Osteoblast (primary cell): ENCODE measurements around the gene ZCCHC2. TPM values are rescaled to one million over a fixed set of nuclear protein-coding genes. Genes with fewer than 3 reads are reported as not detected.

Source experiments
- DNase-seq: peaks from one replicate; pipeline ENCODE4 v3.0.0; 2011; ENCODE audit warnings: low spot score, mixed read lengths; ENCODE audit not compliant: insufficient read length; ENCODE audit errors: missing footprints
- H2AFZ ChIP-seq: 2 replicates; pipeline ENCODE4 v1.6.0; 2011; ENCODE audit warnings: mild to moderate bottlenecking, low read length
- H3K27ac ChIP-seq: 2 replicates; pipeline ENCODE4 v1.5.1; 2011; ENCODE audit warnings: mild to moderate bottlenecking, low read depth, low read length, moderate library complexity
- H3K27me3 ChIP-seq: 2 replicates; pipeline ENCODE4 v1.6.0; 2012; ENCODE audit warnings: mild to moderate bottlenecking, control low read depth, inconsistent platforms, low read length, moderate library complexity; ENCODE audit not compliant: insufficient read depth
- H3K36me3 ChIP-seq: 2 replicates; pipeline ENCODE4 v1.5.1; 2011; ENCODE audit warnings: mild to moderate bottlenecking, low read length, control low read depth, moderate library complexity; ENCODE audit not compliant: insufficient read depth
- H3K4me1 ChIP-seq: 2 replicates; pipeline ENCODE4 v1.5.1; 2011; ENCODE audit warnings: mild to moderate bottlenecking, low read length, control low read depth, moderate library complexity; ENCODE audit not compliant: insufficient read depth
- H3K4me2 ChIP-seq: 2 replicates; pipeline ENCODE4 v1.6.0; 2011; ENCODE audit warnings: mild to moderate bottlenecking, low read length; ENCODE audit not compliant: insufficient read depth
- H3K4me3 ChIP-seq: fragments of 200-600 bp; sonication (generic); 3 replicates; pipeline ENCODE4 v1.5.1; 2012; ENCODE audit warnings: mild to moderate bottlenecking, low read length, inconsistent platforms; ENCODE audit not compliant: insufficient read depth
- H3K79me2 ChIP-seq: 2 replicates; pipeline ENCODE4 v1.6.0; 2012; ENCODE audit warnings: mild to moderate bottlenecking, low read length, control low read depth, inconsistent platforms; ENCODE audit not compliant: insufficient read depth
- H3K9me3 ChIP-seq: 2 replicates; pipeline ENCODE4 v1.5.1; 2011; ENCODE audit warnings: low read depth, low read length, control low read depth
- H4K20me1 ChIP-seq: 2 replicates; pipeline ENCODE4 v1.6.0; 2012; ENCODE audit warnings: mild to moderate bottlenecking, low read length, control low read depth; ENCODE audit not compliant: insufficient read depth
- CTCF ChIP-seq: IDR thresholded peaks from 2 replicates; pipeline ENCODE4 v1.5.1; 2011; ENCODE audit warnings: mild to moderate bottlenecking, low read depth, low read length, moderate library complexity; ENCODE audit errors: extremely low read depth
- total RNA-seq: library from RNA; depleted of rRNA; stranded (reverse); fragments of >200 nt; gene quantifications from 2 replicates; pipeline ENCODE4 v1.2.3, GENCODE V29; 2012

Gene ZCCHC2
- total RNA-seq, 1 donor, result 10.1 TPM

GRCh38 chr18:62505669-62506494, 16.9 kb upstream of the ZCCHC2 start:
- H3K4me1 ChIP-seq, result peaks cover 7% of the 10 kb centered on the region
- peak; percentile 30 for DNase-seq
- no peak for TF ChIP-seq CTCF

GRCh38 chr18:62506495-62507143, 16.2 kb upstream of the ZCCHC2 start:
- no peaks in the 10 kb centered on the region for H3K79me2 ChIP-seq
- peak overlapping the region; percentile 93 for H3K4me2 ChIP-seq
- H4K20me1 ChIP-seq, result no peaks in the 10 kb centered on the region
- H3K4me3 ChIP-seq, result peak overlapping the region; percentile 72
- no peaks in the 10 kb centered on the region for H3K36me3 ChIP-seq
- TF ChIP-seq CTCF, result no peak
- no peaks in the 10 kb centered on the region for H3K9me3 ChIP-seq
- H3K4me1 ChIP-seq, result peaks cover 7% of the 10 kb centered on the region
- H2AFZ ChIP-seq, result peak overlapping the region; percentile 86
- no peaks in the 10 kb centered on the region for H3K27me3 ChIP-seq
- DNase-seq, result peak; percentile 86
- peak overlapping the region; percentile 46 for H3K27ac ChIP-seq

More at GRCh38 chr18:62505669-62506494, 16.9 kb upstream of the ZCCHC2 start:
- no peaks in the 10 kb centered on the region for H3K9me3 ChIP-seq
- peak overlapping the region; percentile 93 for H3K4me2 ChIP-seq
- H3K27me3 ChIP-seq, result no peaks in the 10 kb centered on the region
- no peaks in the 10 kb centered on the region for H3K79me2 ChIP-seq
- peak overlapping the region; percentile 86 for H2AFZ ChIP-seq
- H3K4me3 ChIP-seq, result peak overlapping the region; percentile 72
- peak overlapping the region; percentile 46 for H3K27ac ChIP-seq
- no peaks in the 10 kb centered on the region for H4K20me1 ChIP-seq
- no peaks in the 10 kb centered on the region for H3K36me3 ChIP-seq

DNA sequence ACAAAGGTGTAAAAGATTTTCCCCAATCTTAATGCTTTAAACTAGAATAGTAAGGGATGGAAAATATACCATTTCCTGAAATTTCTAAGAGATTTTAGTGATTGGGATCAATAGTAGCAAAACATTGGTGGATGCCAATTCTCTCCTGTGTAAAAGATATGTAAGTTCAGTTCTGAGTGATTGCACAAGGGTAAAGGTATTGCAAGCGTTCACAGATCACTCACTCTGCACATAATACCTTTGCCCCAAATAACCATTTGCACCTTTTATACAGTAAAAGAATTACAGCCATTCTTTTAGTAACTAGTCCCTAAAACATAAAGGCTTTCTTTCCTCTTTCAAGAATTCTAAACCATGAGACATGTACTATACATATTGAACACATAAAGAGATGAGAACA, 13.0 kb upstream of the ZCCHC2 start:
- Histone ChIP-seq H3K36me3 (no peaks in the 10 kb centered on the region), H4K20me1 (no peaks in the 10 kb centered on the region), H3K4me3 (no peak overlapping the region), H3K9me3 (no peaks in the 10 kb centered on the region), H3K79me2 (no peaks in the 10 kb centered on the region), H3K27ac (no peak overlapping the region), H2AFZ (no peak overlapping the region), H3K27me3 (no peaks in the 10 kb centered on the region), H3K4me1 (peaks cover 7% of the 10 kb centered on the region), H3K4me2 (no peak overlapping the region)
- TF ChIP-seq CTCF, result no peak
- no peak for DNase-seq

DNA sequence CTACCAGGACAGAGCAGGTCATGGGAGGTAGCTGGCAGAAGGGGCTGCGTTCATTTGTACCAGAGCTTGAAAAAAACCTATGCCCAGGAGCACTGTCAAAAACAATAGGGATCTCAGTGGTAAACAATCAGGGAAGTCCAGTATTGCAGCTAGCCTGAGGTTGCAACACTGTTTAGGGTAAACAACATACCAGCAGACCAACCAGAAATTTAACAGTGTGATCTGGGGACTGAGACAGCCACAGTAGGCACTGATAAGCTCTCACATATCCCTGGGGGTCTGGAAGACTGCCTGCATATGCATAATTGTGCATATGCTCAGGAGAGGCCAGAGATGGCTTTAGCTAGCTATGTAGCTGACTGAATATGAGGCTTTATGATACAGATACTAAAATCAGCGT, 12.0 kb upstream of the ZCCHC2 start:
- H3K27ac ChIP-seq, result no peak overlapping the region
- no peak overlapping the region for H2AFZ ChIP-seq
- H3K79me2 ChIP-seq, result no peaks in the 10 kb centered on the region
- no peak overlapping the region for H3K4me2 ChIP-seq
- H3K27me3 ChIP-seq, result no peaks in the 10 kb centered on the region
- DNase-seq, result no peak
- H3K4me1 ChIP-seq, result peaks cover 5% of the 10 kb centered on the region
- no peaks in the 10 kb centered on the region for H3K9me3 ChIP-seq
- no peak overlapping the region for H3K4me3 ChIP-seq
- no peaks in the 10 kb centered on the region for H3K36me3 ChIP-seq
- TF ChIP-seq CTCF, result no peak
- H4K20me1 ChIP-seq, result no peaks in the 10 kb centered on the region
